H1 (cell line): Measurements from ENCODE around the gene PROX2. TPM values are rescaled to one million over a fixed set of nuclear protein-coding genes. Genes with fewer than 3 reads are reported as not detected.

Experiments used
- CTCF ChIA-PET: fragments of 300-600 bp; sonication (Branson Sonifier 250); formaldehyde crosslinking; loops from one replicate; lab custom pipeline; 2021; ENCODE audit not compliant: partially characterized antibody; lab: Charles Lee
- POLR2A ChIA-PET: fragments of 300-600 bp; sonication (Branson Sonifier 250); formaldehyde crosslinking; loops from one replicate; lab custom pipeline; 2021; ENCODE audit warnings: inconsistent platforms; ENCODE audit not compliant: partially characterized antibody; lab: Charles Lee
- DNase-seq, 2 experiments: peaks; one replicate each; pipeline versions ENCODE4 v3.0.0 to v3.0.0-alpha.2; 2010 to 2022; ENCODE audit warnings: low spot score in 2 of 2, low read depth in 1 of 2, mixed read lengths in 1 of 2
- FAIRE-seq: peaks from 2 replicates; lab custom pipeline; 2011; peaks lifted over from hg19 to GRCh38; lab: Jason Lieb, UNC
- H2AFZ ChIP-seq: 2 replicates; pipeline ENCODE4 v1.8.1; 2012; ENCODE audit warnings: low read length, inconsistent platforms
- H2AK5ac ChIP-seq: 2 replicates; pipeline ENCODE4 v1.6.1; 2013; ENCODE audit warnings: low read depth, low read length
- H2BK120ac ChIP-seq: replicated peaks from 2 replicates; pipeline ENCODE3; 2013; ENCODE audit warnings: low read depth, low read length, inconsistent platforms
- H2BK12ac ChIP-seq: 2 replicates; pipeline ENCODE4 v1.6.1; 2013; ENCODE audit warnings: low read depth, low read length
- H2BK15ac ChIP-seq: 2 replicates; pipeline ENCODE4 v1.6.1; 2013; ENCODE audit warnings: low read length
- H2BK20ac ChIP-seq: 2 replicates; pipeline ENCODE4 v1.6.1; 2013; ENCODE audit warnings: low read length
- H2BK5ac ChIP-seq: 2 replicates; pipeline ENCODE4 v1.6.1; 2013; ENCODE audit warnings: low read depth, low read length
- H3K14ac ChIP-seq: 2 replicates; pipeline ENCODE4 v1.6.1; 2013; ENCODE audit warnings: inconsistent platforms; ENCODE audit not compliant: insufficient read length
- H3K18ac ChIP-seq: 2 replicates; pipeline ENCODE4 v1.6.1; 2013; ENCODE audit warnings: low read length; ENCODE audit errors: extremely low read depth
- H3K23ac ChIP-seq: 2 replicates; pipeline ENCODE4 v1.6.1; 2013; ENCODE audit warnings: inconsistent platforms; ENCODE audit not compliant: insufficient read length
- H3K23me2 ChIP-seq: 2 replicates; pipeline ENCODE4 v1.6.1; 2013; ENCODE audit warnings: low read depth, low read length
- H3K27ac ChIP-seq: 2 replicates; pipeline ENCODE4 v1.6.1; 2011; ENCODE audit warnings: low read depth, low read length, inconsistent platforms
- H3K27me3 ChIP-seq, 4 experiments: replicated peaks in 1 of 4; 1 replicate in 1 of 4; 2 replicates in 3 of 4; pipeline versions ENCODE4 v1.6.1 to v1.8.1; 2011 to 2013; ENCODE audit warnings: low read length in 3 of 4, mild to moderate bottlenecking in 3 of 4, inconsistent platforms in 2 of 4, mixed read lengths in 2 of 4, moderate library complexity in 1 of 4; ENCODE audit not compliant: control insufficient read depth in 3 of 4, insufficient read depth in 3 of 4; ENCODE audit errors: extremely low read depth in 1 of 4
- H3K36me3 ChIP-seq, 4 experiments: 2 replicates each; pipeline versions ENCODE4 v1.6.1 to v1.8.1; 2011 to 2013; ENCODE audit warnings: mild to moderate bottlenecking in 4 of 4, low read length in 3 of 4, moderate library complexity in 2 of 4, control low read depth in 1 of 4, inconsistent platforms in 1 of 4; ENCODE audit not compliant: insufficient read depth in 4 of 4, control insufficient read depth in 2 of 4
- H3K4ac ChIP-seq: replicated peaks from 2 replicates; pipeline ENCODE3; 2013; ENCODE audit warnings: low read length, low read depth, mixed read lengths, inconsistent platforms; ENCODE audit not compliant: insufficient read length
- H3K4me1 ChIP-seq, 4 experiments: replicated peaks in 1 of 4; 1 replicate in 1 of 4; 2 replicates in 3 of 4; pipeline versions ENCODE4 v1.6.1 to v1.8.1; 2011 to 2013; ENCODE audit warnings: low read length in 3 of 4, inconsistent platforms in 2 of 4, mixed read lengths in 1 of 4; ENCODE audit not compliant: insufficient read depth in 4 of 4, control insufficient read depth in 3 of 4
- H3K4me2 ChIP-seq, 2 experiments: 2 replicates each; pipeline versions ENCODE4 v1.6.1 to v1.8.1; 2011 to 2013; ENCODE audit warnings: low read depth in 2 of 2, low read length in 2 of 2, control low read depth in 1 of 2, inconsistent platforms in 1 of 2, mild to moderate bottlenecking in 1 of 2; ENCODE audit not compliant: insufficient read depth in 1 of 2
- H3K4me3 ChIP-seq, 4 experiments: fragments of 200-600, 300-600 bp in 1 of 4; sonication (generic), shearing (Covaris generic), sonication (Bioruptor Twin) in 1 of 4; 2 replicates each; pipeline versions ENCODE4 v1.5.1 to v1.8.1; 2011 to 2016; ENCODE audit warnings: low read length in 4 of 4, low read depth in 3 of 4, control low read depth in 2 of 4, inconsistent platforms in 2 of 4, mild to moderate bottlenecking in 2 of 4, mixed read lengths in 1 of 4, moderate library complexity in 1 of 4; ENCODE audit not compliant: insufficient read depth in 2 of 4; ENCODE audit errors: extremely low read depth in 1 of 4
- H3K56ac ChIP-seq: replicated peaks from 2 replicates; pipeline ENCODE3; 2013; ENCODE audit warnings: low read depth, mild to moderate bottlenecking, mixed read lengths, low read length, inconsistent platforms; ENCODE audit not compliant: insufficient read length
- H3K79me1 ChIP-seq: 2 replicates; pipeline ENCODE4 v1.6.1; 2013; ENCODE audit warnings: low read depth, low read length, control low read depth
- H3K79me2 ChIP-seq, 2 experiments: 2 replicates each; pipeline versions ENCODE4 v1.6.1 to v1.8.1; 2012 to 2013; ENCODE audit warnings: low read length in 2 of 2, mild to moderate bottlenecking in 2 of 2, inconsistent platforms in 1 of 2; ENCODE audit not compliant: insufficient read depth in 2 of 2, control insufficient read depth in 1 of 2
- H3K9ac ChIP-seq, 4 experiments: replicated peaks in 1 of 4; 1 replicate in 1 of 4; 2 replicates in 3 of 4; pipeline versions ENCODE4 v1.6.1 to v1.8.1; 2011 to 2013; ENCODE audit warnings: low read depth in 3 of 4, low read length in 3 of 4, control low read depth in 2 of 4, mild to moderate bottlenecking in 2 of 4, moderate library complexity in 2 of 4, inconsistent platforms in 1 of 4; ENCODE audit errors: extremely low read depth in 1 of 4
- H3K9me3 ChIP-seq, 2 experiments: 2 replicates each; pipeline versions ENCODE4 v1.6.1 to v1.8.1; 2012 to 2013; ENCODE audit warnings: mild to moderate bottlenecking in 2 of 2, moderate library complexity in 2 of 2, control low read depth in 1 of 2, inconsistent platforms in 1 of 2, low read depth in 1 of 2, low read length in 1 of 2, mixed read lengths in 1 of 2; ENCODE audit not compliant: insufficient read depth in 2 of 2
- H4K20me1 ChIP-seq, 2 experiments: replicated peaks in 1 of 2; 2 replicates each; pipeline versions ENCODE3 to v1.8.1; 2011 to 2013; ENCODE audit warnings: inconsistent platforms in 2 of 2, low read length in 2 of 2, mild to moderate bottlenecking in 1 of 2; ENCODE audit not compliant: insufficient read depth in 2 of 2, control insufficient read depth in 1 of 2
- H4K5ac ChIP-seq: 2 replicates; pipeline ENCODE4 v1.6.1; 2013; ENCODE audit warnings: low read length, low read depth, mixed read lengths, inconsistent platforms; ENCODE audit not compliant: insufficient read length
- H4K8ac ChIP-seq: 2 replicates; pipeline ENCODE4 v1.8.0; 2013; ENCODE audit warnings: mild to moderate bottlenecking, moderate library complexity, low read length, inconsistent platforms; ENCODE audit not compliant: insufficient read depth; ENCODE audit errors: extremely low read depth
- H4K91ac ChIP-seq: replicated peaks from 2 replicates; pipeline ENCODE3; 2013; ENCODE audit warnings: low read length, mixed read lengths, inconsistent platforms; ENCODE audit not compliant: insufficient read length
- KDM1A ChIP-seq: fragments of 200-600, 300-600 bp; sonication (generic); IDR thresholded peaks from 2 replicates; pipeline ENCODE4 v1.7.1; 2016; ENCODE audit warnings: mild to moderate bottlenecking, low read length, borderline replicate concordance
- TEAD4 ChIP-seq: IDR thresholded peaks from 2 replicates; pipeline ENCODE4 v1.6.1; 2012; ENCODE audit warnings: low read depth, low read length, inconsistent platforms, mixed read lengths
- WGBS, 2 experiments: shearing (Covaris generic) in 1 of 2; methylation state at CpG; one replicate each; pipeline versions ENCODE4 v1.1.6 to v1.1.7; 2013 to 2015; ENCODE audit warnings: low lambda C conversion rate in 2 of 2, mixed read lengths in 2 of 2, inconsistent platforms in 1 of 2, low coverage in 1 of 2, missing lambda C conversion rate in 1 of 2; ENCODE audit not compliant: insufficient replicate concordance in 2 of 2, insufficient coverage in 1 of 2, insufficient read length in 1 of 2; ENCODE audit errors: extremely low coverage in 1 of 2, missing lambda C conversion rate in 1 of 2; 5-methylcytosine and 5-hydroxymethylcytosine counted together
- polyA plus RNA-seq, 7 experiments: library from polyadenylated mRNA; depleted of rRNA in 3 of 7; stranded (reverse) in 5 of 7; unstranded in 2 of 7; fragments of >200 nt in 5 of 7; fragments of 200-250 nt in 2 of 7; gene quantifications; 1 replicate in 5 of 7; 2 replicates in 1 of 7; 4 replicates in 1 of 7; pipeline versions ENCODE4 v1.2.1 to v1.2.3, GENCODE V29; 2011 to 2013; ENCODE audit warnings: missing spikeins in 2 of 7, mixed read lengths in 2 of 7
- total RNA-seq: library from RNA; stranded (reverse); fragmentation: NEBNext Ultra II Directional; extraction: Animal tissue kit (Norgen Biotek cat#: 25700); gene quantifications from 2 replicates; pipeline ENCODE4 v1.2.1, GENCODE V29; 2021

PROX2 gene
- total and polyA plus RNA-seq, 2 of the 8 experiments (the other 6 are each of a cell fraction or from before 2014, with no cell fraction given) = 0.03 TPM; not detected in 1

DNA sequence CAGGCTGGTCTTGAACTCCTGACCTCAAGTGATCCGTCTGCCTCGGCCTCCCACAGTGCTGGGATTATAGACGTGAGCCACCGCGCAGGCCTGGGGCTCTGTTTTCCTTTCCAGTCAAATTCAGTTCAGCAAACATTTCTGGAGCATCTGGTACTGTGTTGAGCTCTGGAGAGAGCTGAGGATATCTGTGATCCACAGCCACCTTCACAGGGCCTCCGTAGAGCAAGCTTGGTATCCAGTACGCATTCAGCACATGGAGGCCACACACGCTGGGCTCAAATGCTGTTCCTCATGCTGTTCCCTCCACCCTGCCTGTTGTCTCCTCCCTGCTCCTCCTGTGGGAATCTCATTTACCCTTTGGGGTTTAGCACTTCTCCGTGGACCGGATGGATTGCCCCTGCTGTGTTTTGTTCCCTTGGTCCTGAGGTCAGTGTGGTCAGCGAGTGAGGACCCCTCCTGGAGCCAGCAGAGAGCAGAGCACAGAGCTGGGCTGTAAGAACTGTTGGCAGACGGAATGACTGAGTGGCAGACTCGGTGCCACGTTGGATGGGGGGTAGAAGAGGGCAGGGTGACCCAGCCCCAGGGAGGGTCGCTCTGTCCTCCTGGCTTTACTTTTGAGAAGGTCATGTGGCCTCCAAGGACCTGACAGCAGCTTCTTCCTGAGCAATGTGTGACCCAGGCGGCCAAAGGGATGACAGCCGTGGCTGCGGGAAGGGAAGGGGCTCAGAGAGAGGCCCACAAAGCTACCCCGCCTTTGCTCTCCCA lies 46.2 kb upstream of the PROX2 start:
- no peaks in the 10 kb centered on the region for H3K9me3 ChIP-seq
- 0 out of 7 replicates have a peak, but pooled peaks cover 0 to 2% (median 0%) of the 10 kb centered on the region in 4 experiments for H3K27me3 ChIP-seq
- H3K4me2 ChIP-seq = peak overlapping the region; percentile 61 to 79
- no peak overlapping the region for H3K56ac ChIP-seq
- H3K4me3 ChIP-seq = peak overlapping the region; percentile 49 to 78 (median 68)
- no peak for FAIRE-seq
- no peak for DNase-seq
- CTCF ChIA-PET = interaction anchor here (1.3 to 4.3 kb wide), 10 partner anchors 9 to 167 kb away, joined by 3 to 36 read pairs (median 11); no protein-coding TSS in a partner anchor
- peaks cover 2% of the 10 kb centered on the region; the same call in 1 of the 2 replicates for H3K23me2 ChIP-seq
- no peaks in the 10 kb centered on the region for H3K79me1 ChIP-seq
- TF ChIP-seq TEAD4 (no peak), KDM1A (0 out of 2 replicates have a peak, but pooled peaks have one; percentile 15)
- POLR2A ChIA-PET = interaction anchor here (0.8 to 3.6 kb wide), 15 partner anchors 10 to 67 kb away, joined by 3 to 16 read pairs (median 4); no protein-coding TSS in a partner anchor
- no peak overlapping the region for H2BK120ac ChIP-seq
- no peak overlapping the region for H3K23ac ChIP-seq
- no peaks in the 10 kb centered on the region for H3K79me2 ChIP-seq
- no peaks in the 10 kb centered on the region; a peak in 1 of 7 replicates for H3K4me1 ChIP-seq
- no peak overlapping the region for H3K4ac ChIP-seq
- H2BK5ac ChIP-seq = no peak overlapping the region
- H2AFZ ChIP-seq = no peak overlapping the region
- H3K27ac ChIP-seq = no peak overlapping the region
- WGBS, 2 experiments = 70% methylated on average over 19 of the region's 19 CpGs; no CpG with 5 or more reads in 1 of the 2 experiments
- H4K8ac ChIP-seq = no peak overlapping the region; the same call in none of the 2 replicates
- no peak overlapping the region for H3K14ac ChIP-seq
- peaks cover 0 to 3% (median 0%) of the 10 kb centered on the region in 4 experiments; a peak in 3 of 8 replicates for H3K36me3 ChIP-seq
- H3K9ac ChIP-seq = peak overlapping the region in 2 of 4 experiments; percentile 63 to 67; a peak in 2 of 7 replicates
- H4K91ac ChIP-seq = no peak overlapping the region
- H3K18ac ChIP-seq = no peak overlapping the region
- H2BK15ac ChIP-seq = no peak overlapping the region
- no peak overlapping the region for H2AK5ac ChIP-seq
- no peak overlapping the region for H2BK12ac ChIP-seq
- H4K5ac ChIP-seq = no peak overlapping the region
- H2BK20ac ChIP-seq = no peak overlapping the region
- H4K20me1 ChIP-seq = no peaks in the 10 kb centered on the region
